Osteoblast (primary cell): ENCODE measurements around the gene ARL5C. TPM values are rescaled to one million over a fixed set of nuclear protein-coding genes. Genes with fewer than 3 reads are reported as not detected.

ENCODE experiments used
- DNase-seq: peaks from one replicate; pipeline ENCODE4 v3.0.0; 2011; ENCODE audit warnings: low spot score, mixed read lengths; ENCODE audit not compliant: insufficient read length; ENCODE audit errors: missing footprints
- H2AFZ ChIP-seq: 2 replicates; pipeline ENCODE4 v1.6.0; 2011; ENCODE audit warnings: mild to moderate bottlenecking, low read length
- H3K27ac ChIP-seq: 2 replicates; pipeline ENCODE4 v1.5.1; 2011; ENCODE audit warnings: mild to moderate bottlenecking, low read depth, low read length, moderate library complexity
- H3K27me3 ChIP-seq: 2 replicates; pipeline ENCODE4 v1.6.0; 2012; ENCODE audit warnings: mild to moderate bottlenecking, control low read depth, inconsistent platforms, low read length, moderate library complexity; ENCODE audit not compliant: insufficient read depth
- H3K36me3 ChIP-seq: 2 replicates; pipeline ENCODE4 v1.5.1; 2011; ENCODE audit warnings: mild to moderate bottlenecking, low read length, control low read depth, moderate library complexity; ENCODE audit not compliant: insufficient read depth
- H3K4me1 ChIP-seq: 2 replicates; pipeline ENCODE4 v1.5.1; 2011; ENCODE audit warnings: mild to moderate bottlenecking, low read length, control low read depth, moderate library complexity; ENCODE audit not compliant: insufficient read depth
- H3K4me2 ChIP-seq: 2 replicates; pipeline ENCODE4 v1.6.0; 2011; ENCODE audit warnings: mild to moderate bottlenecking, low read length; ENCODE audit not compliant: insufficient read depth
- H3K4me3 ChIP-seq: fragments of 200-600 bp; sonication (generic); 3 replicates; pipeline ENCODE4 v1.5.1; 2012; ENCODE audit warnings: mild to moderate bottlenecking, low read length, inconsistent platforms; ENCODE audit not compliant: insufficient read depth
- H3K79me2 ChIP-seq: 2 replicates; pipeline ENCODE4 v1.6.0; 2012; ENCODE audit warnings: mild to moderate bottlenecking, low read length, control low read depth, inconsistent platforms; ENCODE audit not compliant: insufficient read depth
- H3K9me3 ChIP-seq: 2 replicates; pipeline ENCODE4 v1.5.1; 2011; ENCODE audit warnings: low read depth, low read length, control low read depth
- H4K20me1 ChIP-seq: 2 replicates; pipeline ENCODE4 v1.6.0; 2012; ENCODE audit warnings: mild to moderate bottlenecking, low read length, control low read depth; ENCODE audit not compliant: insufficient read depth
- CTCF ChIP-seq: IDR thresholded peaks from 2 replicates; pipeline ENCODE4 v1.5.1; 2011; ENCODE audit warnings: mild to moderate bottlenecking, low read depth, low read length, moderate library complexity; ENCODE audit errors: extremely low read depth
- total RNA-seq: library from RNA; depleted of rRNA; stranded (reverse); fragments of >200 nt; gene quantifications from 2 replicates; pipeline ENCODE4 v1.2.3, GENCODE V29; 2012

The ARL5C gene
- total RNA-seq, 1 donor: not detected

- no peak for TF ChIP-seq CTCF
- Histone ChIP-seq H3K79me2 (no peaks in the 10 kb centered on the region), H3K4me2 (no peak overlapping the region), H2AFZ (no peak overlapping the region), H3K4me3 (no peak overlapping the region), H3K27me3 (peaks cover 24% of the 10 kb centered on the region), H3K36me3 (no peaks in the 10 kb centered on the region), H4K20me1 (no peaks in the 10 kb centered on the region), H3K4me1 (peaks cover 3% of the 10 kb centered on the region), H3K9me3 (no peaks in the 10 kb centered on the region), H3K27ac (no peak overlapping the region)
- DNase-seq: peak; percentile 35
Observed at GRCh38 chr17:39167476-39167875, 1.5 kb upstream of the ARL5C start.

GRCh38 chr17:39166437-39167335, 725 bp upstream of the ARL5C start:
- Histone ChIP-seq H3K4me3 (no peak overlapping the region), H3K27ac (no peak overlapping the region), H3K36me3 (no peaks in the 10 kb centered on the region), H3K4me2 (no peak overlapping the region), H3K9me3 (no peaks in the 10 kb centered on the region), H2AFZ (no peak overlapping the region), H3K4me1 (peaks cover 3% of the 10 kb centered on the region), H3K79me2 (no peaks in the 10 kb centered on the region), H3K27me3 (peaks cover 24% of the 10 kb centered on the region), H4K20me1 (no peaks in the 10 kb centered on the region)
- DNase-seq: peak; percentile 67
- TF ChIP-seq CTCF: no peak

GRCh38 chr17:39165178-39165840, 652 bp downstream of the ARL5C start:
- DNase-seq: peak; percentile 75
- H2AFZ ChIP-seq: peak overlapping the region; percentile 95
- no peaks in the 10 kb centered on the region for H3K9me3 ChIP-seq
- no peaks in the 10 kb centered on the region for H3K36me3 ChIP-seq
- H3K4me1 ChIP-seq: peaks cover 3% of the 10 kb centered on the region
- no peak overlapping the region for H3K27ac ChIP-seq
- peaks cover 24% of the 10 kb centered on the region for H3K27me3 ChIP-seq
- peak overlapping the region; percentile 88 for H3K4me2 ChIP-seq
- H3K79me2 ChIP-seq: no peaks in the 10 kb centered on the region
- H3K4me3 ChIP-seq: peak overlapping the region; percentile 73
- no peaks in the 10 kb centered on the region for H4K20me1 ChIP-seq
- no peak for TF ChIP-seq CTCF

GRCh38 chr17:39164675-39165143, 1.3 kb downstream of the ARL5C start:
- H2AFZ ChIP-seq: peak overlapping the region; percentile 95
- peak overlapping the region; percentile 88 for H3K4me2 ChIP-seq
- peak; percentile 91 for TF ChIP-seq CTCF
- H3K4me3 ChIP-seq: peak overlapping the region; percentile 73
- no peak overlapping the region for H3K27ac ChIP-seq
- H3K79me2 ChIP-seq: no peaks in the 10 kb centered on the region
- peak; percentile 100 for DNase-seq
- peaks cover 3% of the 10 kb centered on the region for H3K4me1 ChIP-seq
- no peaks in the 10 kb centered on the region for H4K20me1 ChIP-seq
- no peaks in the 10 kb centered on the region for H3K36me3 ChIP-seq
- H3K27me3 ChIP-seq: peaks cover 24% of the 10 kb centered on the region
- H3K9me3 ChIP-seq: no peaks in the 10 kb centered on the region
